ENCODE measurements around the gene ABLIM1. TPM values are rescaled to one million over a fixed set of nuclear protein-coding genes. Genes with fewer than 3 reads are reported as not detected.

Gene ABLIM1
- total RNA-seq, 1 donor from 2014 or later: 144 TPM

DNA sequence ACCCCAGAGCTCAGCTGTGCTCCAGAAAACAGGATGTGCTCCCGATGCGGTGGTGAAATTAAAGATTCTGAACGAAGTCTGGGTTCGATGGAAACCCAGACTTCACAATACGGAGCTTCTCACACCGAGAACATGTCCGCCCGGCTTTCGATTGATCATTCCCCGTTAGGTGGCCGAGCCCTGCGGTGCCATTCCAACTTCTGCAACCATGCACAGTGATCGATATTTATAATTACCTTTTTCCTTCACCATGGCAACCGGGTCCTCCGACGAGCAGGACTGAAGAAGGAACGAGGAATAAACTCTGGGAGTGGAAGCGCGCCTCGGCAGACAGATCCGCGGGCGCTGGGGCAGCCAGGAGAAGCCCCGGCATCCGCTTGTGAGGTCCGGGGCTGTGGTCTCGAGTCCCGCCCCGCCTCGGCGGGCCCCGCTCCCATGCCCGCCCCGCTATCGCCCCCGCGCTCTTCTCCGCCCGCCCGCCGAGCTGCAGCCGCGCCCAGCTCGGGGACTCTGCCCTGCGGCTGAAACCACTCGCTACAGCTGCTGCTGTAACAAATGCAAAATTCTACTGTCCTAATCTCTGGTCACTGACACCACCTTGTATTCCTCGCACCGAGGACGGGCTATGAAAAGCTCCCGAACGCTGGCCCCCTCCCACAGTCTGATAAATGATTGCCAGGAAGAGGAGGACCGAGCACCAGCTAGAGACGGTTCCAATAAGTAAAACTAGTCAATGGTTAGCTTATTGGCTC lies 26.2 kb downstream of the ABLIM1 start:
- Histone ChIP-seq H3K4me1 (peaks cover 37% of the 10 kb centered on the region), H3K27ac (peak overlapping the region; percentile 70), H3K36me3 (no peaks in the 10 kb centered on the region), H3K9me3 (no peaks in the 10 kb centered on the region), H3K27me3 (no peaks in the 10 kb centered on the region), H3K4me3 (peak overlapping the region; percentile 64)
- TF ChIP-seq, protein P1, sequence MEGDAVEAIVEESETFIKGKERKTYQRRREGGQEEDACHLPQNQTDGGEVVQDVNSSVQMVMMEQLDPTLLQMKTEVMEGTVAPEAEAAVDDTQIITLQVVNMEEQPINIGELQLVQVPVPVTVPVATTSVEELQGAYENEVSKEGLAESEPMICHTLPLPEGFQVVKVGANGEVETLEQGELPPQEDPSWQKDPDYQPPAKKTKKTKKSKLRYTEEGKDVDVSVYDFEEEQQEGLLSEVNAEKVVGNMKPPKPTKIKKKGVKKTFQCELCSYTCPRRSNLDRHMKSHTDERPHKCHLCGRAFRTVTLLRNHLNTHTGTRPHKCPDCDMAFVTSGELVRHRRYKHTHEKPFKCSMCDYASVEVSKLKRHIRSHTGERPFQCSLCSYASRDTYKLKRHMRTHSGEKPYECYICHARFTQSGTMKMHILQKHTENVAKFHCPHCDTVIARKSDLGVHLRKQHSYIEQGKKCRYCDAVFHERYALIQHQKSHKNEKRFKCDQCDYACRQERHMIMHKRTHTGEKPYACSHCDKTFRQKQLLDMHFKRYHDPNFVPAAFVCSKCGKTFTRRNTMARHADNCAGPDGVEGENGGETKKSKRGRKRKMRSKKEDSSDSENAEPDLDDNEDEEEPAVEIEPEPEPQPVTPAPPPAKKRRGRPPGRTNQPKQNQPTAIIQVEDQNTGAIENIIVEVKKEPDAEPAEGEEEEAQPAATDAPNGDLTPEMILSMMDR (IDR thresholded peaks at IDR 0.05): no peak
- peak; percentile 68 for ATAC-seq
- DNase-seq: peak; percentile 72
- intact Hi-C loops (cut with DNase I): no loop called here

GRCh38 chr10:114631090-114631665 lies 26.9 kb downstream of the ABLIM1 start:
- no peaks in the 10 kb centered on the region for H3K9me3 ChIP-seq
- no peaks in the 10 kb centered on the region for H3K36me3 ChIP-seq
- no peaks in the 10 kb centered on the region for H3K27me3 ChIP-seq
- peak overlapping the region; percentile 64 for H3K4me3 ChIP-seq
- ATAC-seq (no peak), DNase-seq (no peak)
- intact Hi-C loops (cut with DNase I): no loop called here
- TF ChIP-seq, protein P1 (IDR thresholded peaks at IDR 0.05): no peak
- peak overlapping the region; percentile 70 for H3K27ac ChIP-seq
- H3K4me1 ChIP-seq: peaks cover 37% of the 10 kb centered on the region

GRCh38 chr10:114629824-114630730 lies 28.0 kb downstream of the ABLIM1 start:
- no peak for DNase-seq
- intact Hi-C loops (cut with DNase I): no loop called here

GRCh38 chr10:114629083-114629823 lies 28.8 kb downstream of the ABLIM1 start:
- intact Hi-C loops (cut with DNase I): no loop called here
- ATAC-seq: no peak
- Histone ChIP-seq H3K4me1 (peaks cover 27% of the 10 kb centered on the region), H3K27ac (no peak overlapping the region), H3K9me3 (no peaks in the 10 kb centered on the region), H3K27me3 (no peaks in the 10 kb centered on the region), H3K36me3 (no peaks in the 10 kb centered on the region), H3K4me3 (no peak overlapping the region)
- TF ChIP-seq, protein P1 (IDR thresholded peaks at IDR 0.05): no peak
- no peak for DNase-seq

More at GRCh38 chr10:114629824-114630730, 28.0 kb downstream of the ABLIM1 start:
- Histone ChIP-seq H3K36me3 (no peaks in the 10 kb centered on the region), H3K27ac (no peak overlapping the region), H3K4me1 (peaks cover 28% of the 10 kb centered on the region), H3K4me3 (peak overlapping the region; percentile 64), H3K9me3 (no peaks in the 10 kb centered on the region), H3K27me3 (no peaks in the 10 kb centered on the region)
- ATAC-seq: no peak
- TF ChIP-seq, protein P1 (IDR thresholded peaks at IDR 0.05): no peak

- H3K36me3 ChIP-seq: no peaks in the 10 kb centered on the region
- DNase-seq (no peak), ATAC-seq (no peak)
- H3K27ac ChIP-seq: no peak overlapping the region
- intact Hi-C loops (cut with DNase I): no loop called here
- TF ChIP-seq, protein P1 (IDR thresholded peaks at IDR 0.05): no peak
- H3K9me3 ChIP-seq: no peaks in the 10 kb centered on the region
- H3K4me1 ChIP-seq: peaks cover 31% of the 10 kb centered on the region
- H3K4me3 ChIP-seq: no peak overlapping the region
- no peaks in the 10 kb centered on the region for H3K27me3 ChIP-seq
Measured at GRCh38 chr10:114628106-114628505, 30.0 kb downstream of the ABLIM1 start.
